CD4-positive, alpha-beta T cell (primary cell): Measurements from ENCODE around the gene TMPRSS6. TPM values are rescaled to one million over a fixed set of nuclear protein-coding genes. Genes with fewer than 3 reads are reported as not detected.

ENCODE experiments used
- ATAC-seq: fragments of 200-7000 bp; cut with Tn5 transposase; one replicate; pipeline ENCODE4 v1.10.0; 2022; ENCODE audit warnings: mild to moderate bottlenecking; ENCODE audit not compliant: poor library complexity
- CTCF ChIA-PET: fragments of 350-600 bp; sonication (Branson Sonifier 250); formaldehyde crosslinking; loops from one replicate; lab custom pipeline; 2021; ENCODE audit warnings: antibody characterized with exemption, inconsistent platforms; lab: Charles Lee
- POLR2A ChIA-PET: fragments of 350-600 bp; sonication (Branson Sonifier 250); formaldehyde crosslinking; loops from one replicate; lab custom pipeline; 2021; ENCODE audit warnings: antibody characterized with exemption, inconsistent platforms; lab: Charles Lee
- DNase-seq, 14 experiments: peaks; one replicate each; pipeline ENCODE4 v3.0.0-alpha.2; 2013 to 2020; ENCODE audit warnings: mixed read lengths in 2 of 14
- H3K27ac ChIP-seq, 2 donors: one replicate each; pipeline versions ENCODE4 v1.5.1 to v1.7.0; 2013; ENCODE audit warnings: low read length in 2 of 2, low read depth in 1 of 2, mild to moderate bottlenecking in 1 of 2
- H3K27me3 ChIP-seq, 2 experiments: 1 replicate in 1 of 2; 2 replicates in 1 of 2; pipeline versions ENCODE4 v1.6.1 to v1.7.0; 2013; ENCODE audit warnings: low read length in 2 of 2, control low read depth in 1 of 2, mild to moderate bottlenecking in 1 of 2, moderate library complexity in 1 of 2; ENCODE audit not compliant: insufficient read depth in 2 of 2, control insufficient read depth in 1 of 2
- H3K36me3 ChIP-seq: one replicate; pipeline ENCODE4 v1.6.1; 2013; ENCODE audit warnings: low read length, control low read depth; ENCODE audit not compliant: insufficient read depth
- H3K4me1 ChIP-seq: one replicate; pipeline ENCODE4 v1.6.1; 2013; ENCODE audit warnings: low read length, control low read depth; ENCODE audit not compliant: insufficient read depth
- H3K4me3 ChIP-seq: one replicate; pipeline ENCODE4 v1.5.1; 2013; ENCODE audit warnings: mild to moderate bottlenecking, low read length, moderate library complexity
- H3K9me3 ChIP-seq, 2 experiments: 1 replicate in 1 of 2; 2 replicates in 1 of 2; pipeline versions ENCODE4 v1.6.1 to v1.7.0; 2013; ENCODE audit warnings: low read length in 2 of 2, mild to moderate bottlenecking in 2 of 2, control low read depth in 1 of 2, moderate library complexity in 1 of 2; ENCODE audit not compliant: control insufficient read depth in 1 of 2, insufficient read depth in 1 of 2
- H3K27ac Mint-ChIP-seq: one replicate; pipeline ENCODE4 v1.8.0; 2020; ENCODE audit warnings: mixed read lengths
- H3K27me3 Mint-ChIP-seq: one replicate; pipeline ENCODE4 v1.8.0; 2021; ENCODE audit warnings: mixed read lengths
- H3K36me3 Mint-ChIP-seq: one replicate; pipeline ENCODE4 v1.8.0; 2021; ENCODE audit warnings: low read depth, mixed read lengths
- H3K4me1 Mint-ChIP-seq: one replicate; pipeline ENCODE4 v1.8.0; 2021; ENCODE audit warnings: low read depth, mixed read lengths
- H3K4me3 Mint-ChIP-seq: one replicate; pipeline ENCODE4 v1.8.0; 2020; ENCODE audit warnings: mild to moderate bottlenecking, mixed read lengths
- H3K9me3 Mint-ChIP-seq: one replicate; pipeline ENCODE4 v1.8.0; 2020; ENCODE audit warnings: mixed read lengths
- intact Hi-C, 2 experiments: fragments of 100-400 bp; cut with DNase I in 1 of 2; cut with micrococcal nuclease in 1 of 2; formaldehyde crosslinking; loops; one replicate each; pipeline versions ENCODE4 v1.15.1 to v1.9.0; 2023 to 2025; cut with DNase I, micrococcal nuclease
- total RNA-seq, 174 experiments: library from RNA in 2 of 174; stranded (reverse) in 2 of 174; gene quantifications; one replicate each; pipeline ENCODE4 v1.2.3 and lab custom pipeline; 2021 to 2026
- TF ChIP-seq, protein P1 (sequence below): fragments of 200-600 bp; IDR thresholded peaks from one replicate; pipeline ENCODE4 v1.8.0; 2022; ENCODE audit warnings: antibody characterized with exemption, mild to moderate bottlenecking

Gene TMPRSS6
- total RNA-seq, 2 experiments from 2014 or later: 0.19 to 0.39 TPM

DNA sequence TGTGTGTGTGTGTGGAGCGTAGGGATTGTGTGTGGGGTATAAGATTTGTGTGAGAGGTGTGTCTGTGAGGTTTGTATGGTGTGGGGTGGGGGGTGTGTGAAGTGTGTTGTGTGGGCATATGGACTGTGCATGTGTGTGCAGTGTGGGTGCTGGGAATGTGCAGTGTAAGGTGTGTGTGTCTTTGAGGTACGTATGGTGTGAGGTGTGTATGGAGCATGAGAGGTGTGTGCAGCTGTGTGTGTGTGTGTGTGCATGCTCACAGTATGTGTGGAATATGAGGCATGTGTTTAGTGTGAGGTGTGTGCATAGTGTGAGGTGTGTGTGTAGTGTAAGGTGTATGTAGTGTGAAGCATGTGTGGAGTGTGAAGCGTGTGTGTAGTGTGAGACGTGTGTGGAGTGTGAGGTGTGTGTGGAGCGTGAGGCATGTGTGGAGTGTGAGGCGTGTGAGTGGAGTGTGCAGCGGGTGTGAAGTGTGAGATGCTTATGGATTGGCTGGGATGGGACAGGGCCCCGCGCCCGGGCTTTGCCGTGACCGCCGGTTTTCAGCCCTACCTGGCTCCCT lies 1.7 kb upstream of the TMPRSS6 start:
- no peak overlapping the region for H3K4me3 Mint-ChIP-seq
- H3K9me3 Mint-ChIP-seq: no peaks in the 10 kb centered on the region
- Histone ChIP-seq H3K4me1 (no peaks in the 10 kb centered on the region), H3K4me3 (no peak overlapping the region), H3K27ac (no peak overlapping the region), H3K9me3 (no peaks in the 10 kb centered on the region), H3K27me3 (no peaks in the 10 kb centered on the region), H3K36me3 (no peaks in the 10 kb centered on the region)
- no peaks in the 10 kb centered on the region for H3K4me1 Mint-ChIP-seq
- CTCF ChIA-PET: no interaction called here
- H3K36me3 Mint-ChIP-seq: no peaks in the 10 kb centered on the region
- POLR2A ChIA-PET: no interaction called here
- intact Hi-C loops: loop anchor here in 1 of 2 experiments (5.0 kb wide), 1 partner anchor 36 kb away; the partner anchor contains the start of gene IL2RB
- TF ChIP-seq, protein P1, sequence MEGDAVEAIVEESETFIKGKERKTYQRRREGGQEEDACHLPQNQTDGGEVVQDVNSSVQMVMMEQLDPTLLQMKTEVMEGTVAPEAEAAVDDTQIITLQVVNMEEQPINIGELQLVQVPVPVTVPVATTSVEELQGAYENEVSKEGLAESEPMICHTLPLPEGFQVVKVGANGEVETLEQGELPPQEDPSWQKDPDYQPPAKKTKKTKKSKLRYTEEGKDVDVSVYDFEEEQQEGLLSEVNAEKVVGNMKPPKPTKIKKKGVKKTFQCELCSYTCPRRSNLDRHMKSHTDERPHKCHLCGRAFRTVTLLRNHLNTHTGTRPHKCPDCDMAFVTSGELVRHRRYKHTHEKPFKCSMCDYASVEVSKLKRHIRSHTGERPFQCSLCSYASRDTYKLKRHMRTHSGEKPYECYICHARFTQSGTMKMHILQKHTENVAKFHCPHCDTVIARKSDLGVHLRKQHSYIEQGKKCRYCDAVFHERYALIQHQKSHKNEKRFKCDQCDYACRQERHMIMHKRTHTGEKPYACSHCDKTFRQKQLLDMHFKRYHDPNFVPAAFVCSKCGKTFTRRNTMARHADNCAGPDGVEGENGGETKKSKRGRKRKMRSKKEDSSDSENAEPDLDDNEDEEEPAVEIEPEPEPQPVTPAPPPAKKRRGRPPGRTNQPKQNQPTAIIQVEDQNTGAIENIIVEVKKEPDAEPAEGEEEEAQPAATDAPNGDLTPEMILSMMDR: no peak
- DNase-seq (no peak), ATAC-seq (no peak)
- H3K27me3 Mint-ChIP-seq: no peaks in the 10 kb centered on the region
- no peak overlapping the region for H3K27ac Mint-ChIP-seq

DNA sequence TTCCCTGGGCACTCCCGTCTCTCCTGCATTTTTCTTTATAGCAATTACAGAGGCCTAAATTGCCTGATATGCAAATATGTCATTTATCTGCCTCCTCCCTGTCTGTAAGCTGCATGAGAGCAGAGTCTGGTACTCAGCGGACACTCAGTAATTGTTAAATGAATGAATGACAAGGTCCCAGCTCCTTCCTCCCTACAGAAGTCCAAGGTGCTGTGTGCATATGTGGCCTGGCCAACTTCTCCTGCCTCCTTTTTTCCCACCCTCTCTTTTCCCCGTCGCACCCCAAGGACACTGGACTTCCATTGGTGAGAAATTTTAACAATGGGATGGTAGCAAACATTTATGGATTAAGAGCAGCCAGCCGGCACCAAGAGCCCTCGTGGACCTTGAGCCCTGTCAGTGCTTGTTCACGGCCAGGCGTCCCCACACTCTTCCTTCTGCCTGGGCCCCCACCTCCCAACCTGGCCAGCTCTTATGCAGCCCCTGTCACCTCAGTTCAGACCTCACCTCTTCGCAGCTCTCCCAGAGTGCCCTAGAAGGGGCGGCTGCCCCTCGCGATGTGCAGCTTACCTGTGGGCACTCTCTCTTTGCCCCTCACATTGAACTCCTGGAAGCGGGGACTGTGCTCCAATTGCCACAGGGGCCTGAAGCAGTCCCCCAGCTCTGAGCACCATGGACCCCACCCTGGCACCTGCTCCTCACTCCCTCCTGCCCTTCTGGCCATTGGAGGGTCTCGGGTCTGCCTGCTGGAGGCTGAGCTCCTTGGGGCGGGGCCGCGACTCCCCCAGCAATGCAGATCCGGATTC lies 1.5 kb downstream of the TMPRSS6 start:
- H3K27ac ChIP-seq: no peak overlapping the region
- H3K36me3 Mint-ChIP-seq: no peaks in the 10 kb centered on the region
- H3K4me1 Mint-ChIP-seq: no peaks in the 10 kb centered on the region
- no peak overlapping the region for H3K27ac Mint-ChIP-seq
- ATAC-seq: no peak
- no peaks in the 10 kb centered on the region for H3K27me3 Mint-ChIP-seq
- ChIA-PET CTCF (no interaction called here), POLR2A (no interaction called here)
- H3K9me3 Mint-ChIP-seq: no peaks in the 10 kb centered on the region
- no peaks in the 10 kb centered on the region for H3K36me3 ChIP-seq
- TF ChIP-seq, protein P1: no peak
- no peaks in the 10 kb centered on the region for H3K27me3 ChIP-seq
- no peak for DNase-seq
- H3K4me3 ChIP-seq: no peak overlapping the region
- H3K9me3 ChIP-seq: no peaks in the 10 kb centered on the region
- intact Hi-C loops: no loop called here
- H3K4me1 ChIP-seq: peaks cover 6% of the 10 kb centered on the region
- H3K4me3 Mint-ChIP-seq: no peak overlapping the region

DNA sequence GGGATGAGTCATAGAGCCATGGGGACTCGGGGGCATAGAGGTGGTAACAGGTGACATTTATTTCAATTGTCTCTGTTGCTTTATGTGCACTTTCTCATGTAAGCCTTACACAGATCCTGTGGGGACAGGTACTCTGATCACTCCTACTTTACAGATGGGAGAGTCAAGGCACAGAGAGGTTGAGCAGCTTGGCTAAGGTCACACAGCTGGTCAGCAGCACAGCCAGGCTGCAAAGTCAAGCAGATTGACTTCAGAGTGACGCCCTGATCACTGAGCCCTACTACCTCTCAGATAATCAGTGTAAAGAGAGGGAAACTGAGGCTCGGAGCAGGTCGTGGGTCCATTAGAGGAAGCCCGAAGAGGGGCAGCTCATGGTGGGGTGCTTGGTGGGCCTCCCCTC lies 3.5 kb downstream of the TMPRSS6 start:
- H3K27me3 ChIP-seq: no peaks in the 10 kb centered on the region
- no peaks in the 10 kb centered on the region for H3K4me1 Mint-ChIP-seq
- H3K36me3 Mint-ChIP-seq: no peaks in the 10 kb centered on the region
- TF ChIP-seq, protein P1: no peak
- DNase-seq (no peak), ATAC-seq (no peak)
- CTCF ChIA-PET: no interaction called here
- no peaks in the 10 kb centered on the region for H3K36me3 ChIP-seq
- POLR2A ChIA-PET: interaction anchor here (0.6 kb wide), 1 partner anchor 44 kb away, joined by 3 read pairs; the partner anchor contains the start of gene IL2RB
- H3K27ac Mint-ChIP-seq: no peak overlapping the region
- H3K27me3 Mint-ChIP-seq: no peaks in the 10 kb centered on the region
- H3K4me3 Mint-ChIP-seq: no peak overlapping the region
- H3K27ac ChIP-seq: no peak overlapping the region
- H3K4me3 ChIP-seq: no peak overlapping the region
- intact Hi-C loops: no loop called here
- peaks cover 6% of the 10 kb centered on the region for H3K4me1 ChIP-seq
- no peaks in the 10 kb centered on the region for H3K9me3 ChIP-seq
- H3K9me3 Mint-ChIP-seq: no peaks in the 10 kb centered on the region
